ENCODE results near the gene UBE2H. TPM values are rescaled to one million over a fixed set of nuclear protein-coding genes. Genes with fewer than 3 reads are reported as not detected.

Gene UBE2H
- total and polyA plus RNA-seq, 2 donors from 2014 or later, result 40.6 to 107 TPM

DNA sequence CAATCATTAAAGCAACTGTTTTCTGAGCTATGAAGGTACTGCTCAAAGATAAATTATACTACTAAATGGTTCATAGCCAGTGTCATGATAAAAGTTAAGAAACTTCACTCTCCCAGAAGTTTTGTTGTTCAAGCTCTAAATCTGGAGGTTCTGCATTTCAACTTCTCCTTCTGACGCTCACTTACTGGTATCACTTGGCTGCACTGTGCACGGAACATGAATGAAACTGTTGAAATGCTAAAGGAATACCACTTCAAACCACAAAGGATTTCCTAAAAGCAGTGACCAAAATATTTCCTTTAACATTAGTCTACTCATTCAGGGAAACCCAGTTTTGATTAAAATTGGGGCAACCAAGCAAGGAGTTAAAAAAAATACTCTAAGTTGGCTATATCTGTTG lies 93.6 kb downstream of the UBE2H start:
- no peak for DNase-seq
- Histone ChIP-seq H3K27me3 (ENCODE audit: control insufficient read depth, insufficient read depth, low read length) (no peaks in the 10 kb centered on the region), H3K4me1 (ENCODE audit: control insufficient read depth in 2 of 3, insufficient read depth in 2 of 3, low read depth in 1 of 3, low read length in 3 of 3) (peaks cover 3 to 32% (median 13%) of the 10 kb centered on the region in 3 donors), H3K9ac (ENCODE audit: low read length in 3 of 3) (no peak overlapping the region), H3K27ac (ENCODE audit: low read depth in 2 of 2, low read length in 2 of 2) (no peak overlapping the region), H3K9me3 (ENCODE audit: control insufficient read depth in 2 of 3, insufficient read depth in 1 of 3, low read length in 3 of 3) (no peaks in the 10 kb centered on the region), H3K4me3 (ENCODE audit: low read length in 3 of 3) (no peak overlapping the region), H3K36me3 (ENCODE audit: control insufficient read depth in 2 of 3, insufficient read depth in 3 of 3, low read length in 3 of 3) (no peaks in the 10 kb centered on the region)
- FAIRE-seq, result no peak
- intact Hi-C loops (cut with DNase I), result no loop called here
- TF ChIP-seq, protein P1, sequence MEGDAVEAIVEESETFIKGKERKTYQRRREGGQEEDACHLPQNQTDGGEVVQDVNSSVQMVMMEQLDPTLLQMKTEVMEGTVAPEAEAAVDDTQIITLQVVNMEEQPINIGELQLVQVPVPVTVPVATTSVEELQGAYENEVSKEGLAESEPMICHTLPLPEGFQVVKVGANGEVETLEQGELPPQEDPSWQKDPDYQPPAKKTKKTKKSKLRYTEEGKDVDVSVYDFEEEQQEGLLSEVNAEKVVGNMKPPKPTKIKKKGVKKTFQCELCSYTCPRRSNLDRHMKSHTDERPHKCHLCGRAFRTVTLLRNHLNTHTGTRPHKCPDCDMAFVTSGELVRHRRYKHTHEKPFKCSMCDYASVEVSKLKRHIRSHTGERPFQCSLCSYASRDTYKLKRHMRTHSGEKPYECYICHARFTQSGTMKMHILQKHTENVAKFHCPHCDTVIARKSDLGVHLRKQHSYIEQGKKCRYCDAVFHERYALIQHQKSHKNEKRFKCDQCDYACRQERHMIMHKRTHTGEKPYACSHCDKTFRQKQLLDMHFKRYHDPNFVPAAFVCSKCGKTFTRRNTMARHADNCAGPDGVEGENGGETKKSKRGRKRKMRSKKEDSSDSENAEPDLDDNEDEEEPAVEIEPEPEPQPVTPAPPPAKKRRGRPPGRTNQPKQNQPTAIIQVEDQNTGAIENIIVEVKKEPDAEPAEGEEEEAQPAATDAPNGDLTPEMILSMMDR (IDR thresholded peaks at IDR 0.05; ENCODE audit: borderline replicate concordance, extremely low read depth, insufficient read depth), result no peak

DNA sequence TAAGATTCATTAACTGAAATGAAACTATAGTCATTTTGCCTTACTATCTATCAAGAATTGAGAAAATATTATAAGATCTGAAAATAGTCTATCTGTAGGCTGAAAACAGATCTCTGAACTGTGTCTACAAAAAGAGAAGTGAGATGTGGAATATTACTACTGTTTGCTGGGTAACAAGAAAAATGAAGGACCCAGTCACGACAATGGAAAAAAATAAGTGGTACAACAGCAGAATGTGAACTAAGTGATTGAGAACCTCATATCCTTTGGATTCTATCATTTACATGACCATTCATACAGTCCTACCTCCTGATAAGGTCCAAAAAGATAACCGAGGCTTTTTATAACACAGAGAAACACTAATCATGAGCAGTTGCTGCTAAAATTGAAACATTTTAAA lies 94.3 kb downstream of the UBE2H start:
- H3K4me1 ChIP-seq (ENCODE audit: control insufficient read depth in 2 of 3, insufficient read depth in 2 of 3, low read depth in 1 of 3, low read length in 3 of 3), result peaks cover 4 to 34% (median 16%) of the 10 kb centered on the region in 3 donors
- FAIRE-seq (no peak), DNase-seq (no peak)
- H3K9ac ChIP-seq (ENCODE audit: low read length in 3 of 3), result no peak overlapping the region
- no peaks in the 10 kb centered on the region for H3K27me3 ChIP-seq (ENCODE audit: control insufficient read depth, insufficient read depth, low read length)
- H3K9me3 ChIP-seq (ENCODE audit: control insufficient read depth in 2 of 3, insufficient read depth in 1 of 3, low read length in 3 of 3), result no peaks in the 10 kb centered on the region
- TF ChIP-seq, protein P1 (IDR thresholded peaks at IDR 0.05; ENCODE audit: borderline replicate concordance, extremely low read depth, insufficient read depth), result no peak
- H3K27ac ChIP-seq (ENCODE audit: low read depth in 2 of 2, low read length in 2 of 2), result no peak overlapping the region
- intact Hi-C loops (cut with DNase I), result no loop called here
- no peaks in the 10 kb centered on the region for H3K36me3 ChIP-seq (ENCODE audit: control insufficient read depth in 2 of 3, insufficient read depth in 3 of 3, low read length in 3 of 3)
- no peak overlapping the region for H3K4me3 ChIP-seq (ENCODE audit: low read length in 3 of 3)

DNA sequence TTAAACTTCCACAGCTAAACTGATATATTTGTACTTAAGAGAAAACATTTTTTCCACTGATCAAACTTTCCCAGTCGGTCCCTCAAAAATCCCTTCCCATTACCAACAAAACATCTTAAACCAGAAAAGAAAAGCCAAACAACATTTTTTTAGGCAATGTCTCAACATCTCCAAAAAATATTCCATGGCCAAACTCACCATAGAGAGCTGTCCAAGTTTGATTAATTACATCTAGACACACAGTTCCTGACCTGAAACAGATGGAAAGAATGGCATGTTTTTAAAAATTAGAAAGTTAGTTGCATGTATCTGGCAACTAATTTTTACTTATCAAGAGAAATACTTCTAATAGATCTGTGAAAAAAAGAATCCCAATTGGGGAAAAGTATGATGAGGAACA lies 95.4 kb downstream of the UBE2H start:
- Histone ChIP-seq H3K4me3 (ENCODE audit: low read length in 3 of 3) (no peak overlapping the region), H3K9ac (ENCODE audit: low read length in 3 of 3) (no peak overlapping the region), H3K9me3 (ENCODE audit: control insufficient read depth in 2 of 3, insufficient read depth in 1 of 3, low read length in 3 of 3) (no peaks in the 10 kb centered on the region), H3K4me1 (ENCODE audit: control insufficient read depth in 2 of 3, insufficient read depth in 2 of 3, low read depth in 1 of 3, low read length in 3 of 3) (peaks cover 4 to 29% (median 8%) of the 10 kb centered on the region in 3 donors), H3K36me3 (ENCODE audit: control insufficient read depth in 2 of 3, insufficient read depth in 3 of 3, low read length in 3 of 3) (no peaks in the 10 kb centered on the region), H3K27ac (ENCODE audit: low read depth in 2 of 2, low read length in 2 of 2) (no peak overlapping the region), H3K27me3 (ENCODE audit: control insufficient read depth, insufficient read depth, low read length) (no peaks in the 10 kb centered on the region)
- intact Hi-C loops (cut with DNase I), result no loop called here
- FAIRE-seq (no peak), DNase-seq (no peak)
- TF ChIP-seq, protein P1 (IDR thresholded peaks at IDR 0.05; ENCODE audit: borderline replicate concordance, extremely low read depth, insufficient read depth), result no peak
